DND-41 (cell line): ENCODE results near the gene FSCN2.

Experiments
- ATAC-seq: fragments of 200-7000 bp; cut with Tn5 transposase; 3 replicates; pipeline ENCODE4 v1.9.1; 2021; ENCODE audit warnings: low read depth; ENCODE audit not compliant: insufficient read depth
- DNase-seq: peaks from one replicate; pipeline ENCODE4 v3.0.0-alpha.2; 2020
- H2AFZ ChIP-seq: 2 replicates; pipeline ENCODE4 v1.6.0; 2012; ENCODE audit warnings: low read depth, low read length
- H3K27ac ChIP-seq: 2 replicates; pipeline ENCODE4 v1.5.1; 2012; ENCODE audit warnings: low read length, inconsistent platforms
- H3K27me3 ChIP-seq: fragments of 200-600 bp; sonication (generic); 2 replicates; pipeline ENCODE4 v1.6.0; 2012; ENCODE audit warnings: low read length, mild to moderate bottlenecking, inconsistent platforms; ENCODE audit not compliant: insufficient read depth, poor library complexity
- H3K36me3 ChIP-seq: 2 replicates; pipeline ENCODE4 v1.5.1; 2012; ENCODE audit warnings: low read length, inconsistent platforms; ENCODE audit not compliant: insufficient read depth
- H3K4me1 ChIP-seq: 2 replicates; pipeline ENCODE4 v1.5.1; 2012; ENCODE audit warnings: mild to moderate bottlenecking, low read length; ENCODE audit not compliant: insufficient read depth
- H3K4me2 ChIP-seq: 2 replicates; pipeline ENCODE4 v1.6.0; 2012; ENCODE audit warnings: mild to moderate bottlenecking, moderate library complexity, low read length, inconsistent platforms; ENCODE audit not compliant: insufficient read depth
- H3K4me3 ChIP-seq, 2 experiments: fragments of 200-600 bp in 1 of 2; shearing (Covaris generic) in 1 of 2; 2 replicates each; pipeline ENCODE4 v1.5.1; 2012 to 2016; ENCODE audit warnings: inconsistent platforms in 2 of 2, low read length in 2 of 2, mild to moderate bottlenecking in 2 of 2, low read depth in 1 of 2, moderate library complexity in 1 of 2
- H3K79me2 ChIP-seq: 2 replicates; pipeline ENCODE4 v1.6.0; 2012; ENCODE audit warnings: low read length, inconsistent platforms; ENCODE audit not compliant: insufficient read depth
- H3K9ac ChIP-seq: 2 replicates; pipeline ENCODE4 v1.6.0; 2012; ENCODE audit warnings: low read depth, mild to moderate bottlenecking, inconsistent platforms, low read length, moderate library complexity
- H3K9me3 ChIP-seq: 2 replicates; pipeline ENCODE4 v1.5.1; 2012; ENCODE audit warnings: low read length, moderate library complexity, mild to moderate bottlenecking, inconsistent platforms; ENCODE audit not compliant: insufficient read depth, severe bottlenecking
- H4K20me1 ChIP-seq: 2 replicates; pipeline ENCODE4 v1.6.0; 2012; ENCODE audit warnings: low read length; ENCODE audit not compliant: insufficient read depth
- CTCF ChIP-seq: IDR thresholded peaks from 2 replicates; pipeline ENCODE4 v1.5.1; 2012; ENCODE audit warnings: borderline replicate concordance, low read length, moderate library complexity, mild to moderate bottlenecking; ENCODE audit not compliant: poor library complexity, severe bottlenecking; ENCODE audit errors: extremely low read depth
- EZH2 ChIP-seq: IDR thresholded peaks from 3 replicates; pipeline ENCODE4 v1.6.1; 2012; ENCODE audit warnings: borderline replicate concordance, low read depth, mild to moderate bottlenecking, moderate library complexity, low read length, inconsistent platforms; ENCODE audit not compliant: severe bottlenecking

The FSCN2 gene

GRCh38 chr17:81578038-81578441, 49.9 kb downstream of the FSCN2 start:
- Histone ChIP-seq H3K9ac (no peak overlapping the region), H3K4me3 (no peak overlapping the region), H4K20me1 (peaks cover 47% of the 10 kb centered on the region), H3K27ac (no peak overlapping the region), H2AFZ (no peak overlapping the region), H3K27me3 (no peaks in the 10 kb centered on the region), H3K9me3 (no peaks in the 10 kb centered on the region), H3K4me2 (no peak overlapping the region), H3K4me1 (no peaks in the 10 kb centered on the region), H3K36me3 (peaks cover 91% of the 10 kb centered on the region), H3K79me2 (peaks cover 28% of the 10 kb centered on the region)
- ATAC-seq (0 out of 3 replicates have a peak, but pooled peaks have one; percentile 6), DNase-seq (no peak)
- no peak for TF ChIP-seq CTCF
- TF ChIP-seq EZH2 = no peak

- Histone ChIP-seq H4K20me1 (peaks cover 45% of the 10 kb centered on the region), H3K27me3 (no peaks in the 10 kb centered on the region), H2AFZ (no peak overlapping the region), H3K36me3 (peaks cover 92% of the 10 kb centered on the region), H3K9me3 (no peaks in the 10 kb centered on the region), H3K27ac (no peak overlapping the region), H3K79me2 (peaks cover 28% of the 10 kb centered on the region), H3K9ac (no peak overlapping the region), H3K4me2 (no peak overlapping the region), H3K4me1 (no peaks in the 10 kb centered on the region), H3K4me3 (no peak overlapping the region)
- TF ChIP-seq EZH2 = no peak
- TF ChIP-seq CTCF = no peak
- DNase-seq (no peak), ATAC-seq (no peak)
Measured at GRCh38 chr17:81578561-81579225, 50.5 kb downstream of the FSCN2 start.

- Histone ChIP-seq H3K9ac (no peak overlapping the region), H3K79me2 (peaks cover 28% of the 10 kb centered on the region), H3K27ac (no peak overlapping the region), H2AFZ (no peak overlapping the region), H3K36me3 (peaks cover 92% of the 10 kb centered on the region), H3K9me3 (no peaks in the 10 kb centered on the region), H3K4me2 (no peak overlapping the region), H3K4me1 (no peaks in the 10 kb centered on the region), H3K4me3 (no peak overlapping the region), H3K27me3 (no peaks in the 10 kb centered on the region), H4K20me1 (peaks cover 43% of the 10 kb centered on the region)
- TF ChIP-seq CTCF = no peak
- no peak for TF ChIP-seq EZH2
- DNase-seq (no peak), ATAC-seq (no peak)
Measured at GRCh38 chr17:81579298-81579697, 51.1 kb downstream of the FSCN2 start.
